Sigmoid colon (tissue), 7 donors: ENCODE results near the gene SLC12A8. TPM values are rescaled to one million over a fixed set of nuclear protein-coding genes. Genes with fewer than 3 reads are reported as not detected.
A peak's percentile ranks its signal among the peaks of the same experiment; 100 is the strongest.

Experiments
- DNase-seq: peaks from one replicate; pipeline ENCODE4 v3.0.0-alpha.2; 2019
- H3K27ac ChIP-seq, 4 donors: fragments of 200-600 bp; sonication (generic); one replicate each; pipeline ENCODE4 v1.5.1; 2016 to 2019; ENCODE audit warnings: mild to moderate bottlenecking in 1 of 4
- H3K27me3 ChIP-seq, 3 donors: fragments of 200-600 bp; sonication (generic); one replicate each; pipeline ENCODE4 v1.5.1; 2019; ENCODE audit warnings: mild to moderate bottlenecking in 1 of 3
- H3K36me3 ChIP-seq, 4 donors: fragments of 200-600 bp; sonication (generic); one replicate each; pipeline ENCODE4 v1.5.1; 2016 to 2019
- H3K4me1 ChIP-seq, 4 donors: fragments of 200-600 bp; sonication (generic); one replicate each; pipeline ENCODE4 v1.5.1; 2017 to 2019
- H3K4me3 ChIP-seq, 4 donors: fragments of 200-600 bp; sonication (generic); one replicate each; pipeline ENCODE4 v1.5.1; 2017 to 2019; ENCODE audit warnings: mild to moderate bottlenecking in 2 of 4, moderate library complexity in 1 of 4
- H3K9me3 ChIP-seq, 4 donors: fragments of 200-600 bp in 3 of 4; sonication (generic) in 3 of 4; one replicate each; pipeline versions ENCODE4 v1.5.1 to v1.6.1; 2013 to 2019
- EP300 ChIP-seq, 4 donors: sonication (generic); formaldehyde crosslinking; IDR thresholded peaks; one replicate each; pipeline ENCODE4 v1.6.1; 2017; ENCODE audit warnings: antibody characterized with exemption in 4 of 4
- POLR2A ChIP-seq, 2 donors: fragments of 450-650 bp; IDR thresholded peaks; one replicate each; pipeline ENCODE4 v1.6.1; 2016; ENCODE audit warnings: antibody characterized with exemption in 2 of 2, mild to moderate bottlenecking in 2 of 2, moderate library complexity in 2 of 2
- POLR2AphosphoS5 ChIP-seq, 4 donors: sonication (generic); formaldehyde crosslinking; IDR thresholded peaks; one replicate each; pipeline ENCODE4 v1.6.1; 2017; ENCODE audit warnings: antibody characterized with exemption in 4 of 4
- WGBS, 2 donors: extraction: QIAGEN DNeasy Blood & Tissue Kit; methylation state at CpG; one replicate each; pipeline ENCODE4 v1.1.7; 2013; 5-methylcytosine and 5-hydroxymethylcytosine counted together
- intact Hi-C: fragments of 100-400 bp; cut with DNase I; formaldehyde crosslinking; loops from one replicate; pipeline ENCODE4 v1.15.1; 2023
- polyA plus RNA-seq, 3 donors: library from polyadenylated mRNA; stranded (reverse); fragments of 200-250 nt; gene quantifications; one replicate each; pipeline ENCODE4 v1.2.3, GENCODE V29; 2013
- total RNA-seq, 4 donors: library from RNA; depleted of rRNA; stranded (reverse); fragments of >200 nt; gene quantifications; one replicate each; pipeline ENCODE4 v1.1.0, GENCODE V29; 2016
- TF ChIP-seq, protein P1 (sequence below), 4 experiments: fragments of 450-650 bp in 3 of 4; fragments of 200-600 bp in 1 of 4; IDR thresholded peaks; one replicate each; pipeline ENCODE4 v1.5.1; 2016 to 2019; ENCODE audit warnings: antibody characterized with exemption in 4 of 4, mild to moderate bottlenecking in 3 of 4, moderate library complexity in 2 of 4
- donor health status: healthy with polysubstance abuse.
- donor health status: Bipolar disorder and iron deficiency.
- donor health status: healthy.

SLC12A8 gene
- total and polyA plus RNA-seq, 7 donors: 0.33 to 6.3 (median 1.7) TPM; not detected in 3

DNA sequence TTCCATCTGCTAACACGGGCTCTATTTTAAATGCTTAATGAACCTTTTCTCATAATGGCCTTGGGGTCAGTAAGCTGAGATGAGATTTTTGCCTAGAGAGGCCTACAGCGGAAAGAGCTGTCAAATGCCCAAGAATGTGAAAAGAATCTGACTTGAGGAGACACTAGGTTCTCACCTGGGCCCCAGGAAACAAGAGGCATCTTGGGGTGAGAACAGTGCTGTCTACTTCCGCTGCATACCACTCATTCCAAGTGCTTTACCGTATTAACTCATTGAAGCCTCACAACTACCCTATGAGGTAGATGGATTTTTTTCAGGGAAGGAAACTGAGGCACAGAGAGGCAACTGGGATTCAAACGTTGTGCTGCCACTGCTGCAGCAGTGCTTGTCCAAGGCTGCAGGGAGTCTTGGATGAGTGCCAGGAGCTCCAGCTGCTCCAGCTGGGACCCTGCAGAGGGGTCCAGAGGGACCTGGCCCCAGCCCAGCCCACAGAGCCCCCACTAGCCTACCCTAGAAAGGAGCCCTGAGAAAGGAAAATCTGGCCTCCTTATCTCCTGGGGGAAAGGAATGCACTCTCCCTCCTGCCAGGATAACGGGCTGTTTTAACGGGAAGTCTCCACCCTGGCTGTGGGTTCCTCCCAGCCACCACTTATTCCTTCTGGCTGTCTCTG is 68.4 kb downstream of the SLC12A8 start:
- no peaks in the 10 kb centered on the region for H3K27me3 ChIP-seq
- no peak overlapping the region for H3K4me3 ChIP-seq
- DNase-seq: peak; percentile 62
- H3K9me3 ChIP-seq: no peaks in the 10 kb centered on the region
- H3K27ac ChIP-seq: peak overlapping the region in 1 of 4 donors; percentile 43
- TF ChIP-seq EP300 (IDR thresholded peaks at IDR 0.05) (no peak), POLR2A (IDR thresholded peaks at IDR 0.05) (no peak), POLR2AphosphoS5 (IDR thresholded peaks at IDR 0.05) (no peak)
- TF ChIP-seq, protein P1, sequence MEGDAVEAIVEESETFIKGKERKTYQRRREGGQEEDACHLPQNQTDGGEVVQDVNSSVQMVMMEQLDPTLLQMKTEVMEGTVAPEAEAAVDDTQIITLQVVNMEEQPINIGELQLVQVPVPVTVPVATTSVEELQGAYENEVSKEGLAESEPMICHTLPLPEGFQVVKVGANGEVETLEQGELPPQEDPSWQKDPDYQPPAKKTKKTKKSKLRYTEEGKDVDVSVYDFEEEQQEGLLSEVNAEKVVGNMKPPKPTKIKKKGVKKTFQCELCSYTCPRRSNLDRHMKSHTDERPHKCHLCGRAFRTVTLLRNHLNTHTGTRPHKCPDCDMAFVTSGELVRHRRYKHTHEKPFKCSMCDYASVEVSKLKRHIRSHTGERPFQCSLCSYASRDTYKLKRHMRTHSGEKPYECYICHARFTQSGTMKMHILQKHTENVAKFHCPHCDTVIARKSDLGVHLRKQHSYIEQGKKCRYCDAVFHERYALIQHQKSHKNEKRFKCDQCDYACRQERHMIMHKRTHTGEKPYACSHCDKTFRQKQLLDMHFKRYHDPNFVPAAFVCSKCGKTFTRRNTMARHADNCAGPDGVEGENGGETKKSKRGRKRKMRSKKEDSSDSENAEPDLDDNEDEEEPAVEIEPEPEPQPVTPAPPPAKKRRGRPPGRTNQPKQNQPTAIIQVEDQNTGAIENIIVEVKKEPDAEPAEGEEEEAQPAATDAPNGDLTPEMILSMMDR (IDR thresholded peaks at IDR 0.05): no peak
- WGBS, 2 donors: 70 to 83% methylated on average over 7 of the region's 7 CpGs
- H3K36me3 ChIP-seq: no peaks in the 10 kb centered on the region
- peaks cover 0 to 44% (median 25%) of the 10 kb centered on the region in 4 donors for H3K4me1 ChIP-seq
- intact Hi-C loops: loop anchor here (5.0 kb wide), 3 partner anchors 92 to 293 kb away; no protein-coding TSS in a partner anchor

DNA sequence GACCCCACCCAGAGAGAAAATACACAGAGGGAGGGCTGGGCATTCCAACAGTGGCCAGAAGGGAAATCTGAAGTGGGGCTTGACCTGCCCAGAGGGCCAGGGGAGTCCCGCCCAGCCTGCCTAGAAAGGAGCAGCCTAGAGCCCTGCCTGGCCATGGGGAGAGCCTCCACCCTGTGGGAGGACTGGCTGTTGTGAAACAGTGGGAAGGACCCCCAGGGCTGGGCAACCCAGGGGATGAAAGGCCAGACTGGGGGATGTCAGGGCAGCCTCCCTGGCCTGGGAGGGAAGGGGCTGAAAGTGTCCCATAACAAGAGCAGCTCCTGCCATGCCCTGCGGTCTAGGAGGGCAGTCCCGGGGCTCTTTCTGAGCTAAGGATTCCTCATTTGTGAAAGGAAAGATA is 69.0 kb downstream of the SLC12A8 start:
- H3K27me3 ChIP-seq: no peaks in the 10 kb centered on the region
- intact Hi-C loops: loop anchor here (5.0 kb wide), 3 partner anchors 91 to 294 kb away; no protein-coding TSS in a partner anchor
- 94 to 98% methylated on average over 3 of the region's 3 CpGs for WGBS, 2 donors
- H3K4me1 ChIP-seq: peaks cover 0 to 38% (median 22%) of the 10 kb centered on the region in 4 donors
- H3K9me3 ChIP-seq: no peaks in the 10 kb centered on the region
- DNase-seq: no peak
- H3K4me3 ChIP-seq: no peak overlapping the region
- H3K36me3 ChIP-seq: no peaks in the 10 kb centered on the region
- no peak for TF ChIP-seq POLR2AphosphoS5 (IDR thresholded peaks at IDR 0.05)
- TF ChIP-seq, protein P1 (IDR thresholded peaks at IDR 0.05): no peak
- TF ChIP-seq POLR2A (IDR thresholded peaks at IDR 0.05): no peak
- TF ChIP-seq EP300 (IDR thresholded peaks at IDR 0.05): no peak
- peak overlapping the region in 1 of 4 donors; percentile 43 for H3K27ac ChIP-seq

DNA sequence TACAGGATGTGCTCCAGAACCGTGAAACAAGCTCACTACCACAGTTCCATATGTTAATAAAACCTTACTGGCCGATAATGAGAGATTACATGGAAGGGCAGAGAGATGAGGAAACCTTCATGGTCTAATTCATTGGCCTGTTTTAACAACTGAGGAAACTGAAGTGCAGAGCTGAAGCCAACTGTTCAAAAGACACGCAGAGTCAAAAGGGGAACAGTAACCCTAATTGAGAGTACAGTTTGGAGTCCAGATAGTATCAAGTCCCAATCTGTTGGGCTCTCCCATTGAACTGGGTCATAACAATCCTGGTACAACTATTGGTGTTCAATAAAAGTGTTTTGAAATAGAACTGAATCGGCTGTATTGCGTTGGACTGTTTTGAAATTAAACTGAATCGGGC is 69.6 kb downstream of the SLC12A8 start:
- Histone ChIP-seq H3K4me3 (no peak overlapping the region), H3K4me1 (peaks cover 0 to 33% (median 21%) of the 10 kb centered on the region in 4 donors), H3K9me3 (no peaks in the 10 kb centered on the region), H3K27me3 (no peaks in the 10 kb centered on the region), H3K36me3 (no peaks in the 10 kb centered on the region), H3K27ac (no peak overlapping the region)
- 91 to 93% methylated on average over 6 of the region's 6 CpGs for WGBS, 2 donors
- DNase-seq: no peak
- TF ChIP-seq, protein P1 (IDR thresholded peaks at IDR 0.05): no peak
- TF ChIP-seq EP300 (IDR thresholded peaks at IDR 0.05): no peak
- TF ChIP-seq POLR2A (IDR thresholded peaks at IDR 0.05): no peak
- TF ChIP-seq POLR2AphosphoS5 (IDR thresholded peaks at IDR 0.05): no peak
- intact Hi-C loops: loop anchor here (5.0 kb wide), 3 partner anchors 91 to 294 kb away; no protein-coding TSS in a partner anchor

DNA sequence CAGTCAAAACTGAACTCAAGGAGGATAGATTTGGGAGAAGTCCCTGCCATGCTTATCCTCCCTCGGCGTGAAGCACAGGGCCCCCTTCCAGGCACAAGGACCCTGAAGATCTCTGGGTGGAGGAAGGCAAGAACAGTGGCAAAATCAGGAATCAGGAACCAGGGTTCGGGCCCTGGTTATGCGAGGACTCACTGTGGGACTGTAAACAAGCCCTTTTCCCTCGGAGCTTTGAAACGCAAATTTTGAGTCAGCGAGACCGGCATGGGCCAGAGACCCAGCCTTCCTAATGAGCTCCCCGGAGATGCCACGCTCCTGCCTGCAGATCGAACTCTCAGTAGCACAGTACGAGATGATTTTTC is 70.1 kb downstream of the SLC12A8 start:
- Histone ChIP-seq H3K4me1 (peaks cover 0 to 33% (median 21%) of the 10 kb centered on the region in 4 donors), H3K36me3 (no peaks in the 10 kb centered on the region), H3K27ac (peak overlapping the region in 3 of 4 donors; percentile 51 to 65 (median 65)), H3K4me3 (peak overlapping the region in 2 of 4 donors; percentile 47 to 54), H3K9me3 (no peaks in the 10 kb centered on the region), H3K27me3 (no peaks in the 10 kb centered on the region)
- DNase-seq: no peak
- intact Hi-C loops: loop anchor here (5.0 kb wide), 3 partner anchors 90 to 295 kb away; no protein-coding TSS in a partner anchor
- TF ChIP-seq EP300 (IDR thresholded peaks at IDR 0.05): no peak
- no peak for TF ChIP-seq POLR2A (IDR thresholded peaks at IDR 0.05)
- TF ChIP-seq, protein P1 (IDR thresholded peaks at IDR 0.05): no peak
- whole genome bisulfite sequencing, 2 donors: 88 to 95% methylated on average over 12 of the region's 12 CpGs
